ENCODE results near the gene YPEL2. TPM values are rescaled to one million over a fixed set of nuclear protein-coding genes. Genes with fewer than 3 reads are reported as not detected.
"Not testable (repeated sequence)": the region's sequence is repeated elsewhere in the genome, so short reads cannot be mapped to it uniquely, and the experiment has no call there.

Gene YPEL2, protein sequence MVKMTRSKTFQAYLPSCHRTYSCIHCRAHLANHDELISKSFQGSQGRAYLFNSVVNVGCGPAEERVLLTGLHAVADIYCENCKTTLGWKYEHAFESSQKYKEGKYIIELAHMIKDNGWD
- 7.0 TPM for total RNA-seq
- 10.6 TPM for polyA plus RNA-seq
- long read RNA-seq, donor 1: 0 reads
- long read RNA-seq, donor 2: 0 reads
- long read RNA-seq, donor 3, full-length matches to known transcripts: 1 of 1 reads
- long read RNA-seq, donor 3, partial matches to known transcripts: 0 of 1 reads
- long read RNA-seq, donor 3, other reads (novel, unspliced or antisense): 0 of 1 reads
- long read RNA-seq, donor 4, full-length matches to known transcripts: 1 of 1 reads
- long read RNA-seq, donor 4, partial matches to known transcripts: 0 of 1 reads
- long read RNA-seq, donor 4, other reads (novel, unspliced or antisense): 0 of 1 reads
- long read RNA-seq, donor 5, full-length matches to known transcripts: 2 of 25 reads
- long read RNA-seq, donor 5, partial matches to known transcripts: 23 of 25 reads
- long read RNA-seq, donor 5, other reads (novel, unspliced or antisense): 0 of 25 reads
- long read RNA-seq, donor 6, full-length matches to known transcripts: 3 of 3 reads
- long read RNA-seq, donor 6, partial matches to known transcripts: 0 of 3 reads
- long read RNA-seq, donor 6, other reads (novel, unspliced or antisense): 0 of 3 reads
- long read RNA-seq, donor 7, full-length matches to known transcripts: 3 of 3 reads
- long read RNA-seq, donor 7, partial matches to known transcripts: 0 of 3 reads
- long read RNA-seq, donor 7, other reads (novel, unspliced or antisense): 0 of 3 reads
- long read RNA-seq, donor 8, full-length matches to known transcripts: 1 of 1 reads
- long read RNA-seq, donor 8, partial matches to known transcripts: 0 of 1 reads
- long read RNA-seq, donor 8, other reads (novel, unspliced or antisense): 0 of 1 reads
- long read RNA-seq, donor 9, full-length matches to known transcripts: 3 of 3 reads
- long read RNA-seq, donor 9, partial matches to known transcripts: 0 of 3 reads
- long read RNA-seq, donor 9, other reads (novel, unspliced or antisense): 0 of 3 reads
- long read RNA-seq, donor 10, partial matches to known transcripts: 0 of 1 reads
- long read RNA-seq, donor 10, other reads (novel, unspliced or antisense): 0 of 1 reads

DNA sequence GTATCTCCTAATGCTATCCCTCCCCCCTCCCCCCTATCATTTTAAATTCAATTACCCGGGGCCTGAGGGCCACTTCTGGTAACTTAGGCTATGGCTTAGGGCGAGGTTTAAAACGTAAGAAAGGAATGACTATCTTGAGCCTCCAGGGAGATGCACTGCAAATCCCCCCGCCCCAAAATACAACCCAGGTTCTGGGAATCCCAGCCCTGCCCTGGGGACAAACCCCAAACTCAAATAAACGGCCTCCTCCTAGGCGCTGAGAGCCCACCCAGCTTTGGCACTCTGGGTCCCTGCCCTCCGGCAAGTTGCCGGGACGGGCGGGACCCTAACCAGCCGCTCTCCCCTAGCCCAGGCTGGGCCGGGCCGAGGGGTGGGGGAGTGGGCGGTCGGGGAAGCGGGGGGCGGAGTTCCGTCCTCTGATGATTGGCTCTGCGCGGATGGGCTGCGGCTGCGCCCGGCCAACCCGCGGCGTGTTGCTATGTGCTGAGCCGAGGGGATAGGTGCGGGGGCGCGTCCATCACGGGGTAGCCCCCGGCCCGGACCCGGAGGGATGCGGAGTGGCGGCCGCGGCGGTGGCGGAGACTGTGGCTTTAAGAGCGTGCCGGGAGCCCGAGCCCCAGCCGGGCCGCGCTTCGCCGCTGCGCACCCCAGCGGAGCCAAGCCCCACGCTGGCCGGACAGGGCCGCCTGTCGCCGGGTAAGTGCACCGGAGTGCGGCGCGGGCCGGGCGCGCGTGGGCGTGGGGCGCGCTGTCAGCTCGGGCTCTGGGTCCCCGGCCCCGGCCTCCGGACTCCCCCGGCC, at the start of gene YPEL2:
YPEL2 (plus strand) TSS at position 527 of the 800 bp plus-strand sequence. CDS start 21,755 bp downstream, outside the sequence.
- H3K4me1 ChIP-seq (ENCODE audit: control insufficient read depth in 2 of 2, insufficient read depth in 2 of 2, low read length in 2 of 2): peaks cover 10 to 41% of the 10 kb centered on the region in 2 donors
- peak; percentile 68 to 95 (median 84) for DNase-seq (ENCODE audit: low read depth in 6 of 9, low spot score in 9 of 9)
- H3K36me3 ChIP-seq (ENCODE audit: control insufficient read depth in 2 of 2, insufficient read depth in 2 of 2, low read length in 1 of 2): no peaks in the 10 kb centered on the region
- H3K9me3 ChIP-seq (ENCODE audit: control insufficient read depth in 2 of 2, insufficient read depth in 1 of 2, low read length in 1 of 2): no peaks in the 10 kb centered on the region
- WGBS: 1% methylated on average over 71 of the region's 71 CpGs
- peak within 1 kb of the TSS; percentile 58 to 97 for H3K4me3 ChIP-seq (ENCODE audit: low read length in 2 of 2)
- peak within 1 kb of the TSS; percentile 5 to 88 for H3K27ac ChIP-seq (ENCODE audit: low read depth in 1 of 2, low read length in 1 of 2)
- H3K27me3 ChIP-seq (ENCODE audit: control insufficient read depth in 2 of 2, insufficient read depth in 1 of 2, low read length in 1 of 2): peaks cover 0 to 12% of the 10 kb centered on the region in 2 donors

DNA sequence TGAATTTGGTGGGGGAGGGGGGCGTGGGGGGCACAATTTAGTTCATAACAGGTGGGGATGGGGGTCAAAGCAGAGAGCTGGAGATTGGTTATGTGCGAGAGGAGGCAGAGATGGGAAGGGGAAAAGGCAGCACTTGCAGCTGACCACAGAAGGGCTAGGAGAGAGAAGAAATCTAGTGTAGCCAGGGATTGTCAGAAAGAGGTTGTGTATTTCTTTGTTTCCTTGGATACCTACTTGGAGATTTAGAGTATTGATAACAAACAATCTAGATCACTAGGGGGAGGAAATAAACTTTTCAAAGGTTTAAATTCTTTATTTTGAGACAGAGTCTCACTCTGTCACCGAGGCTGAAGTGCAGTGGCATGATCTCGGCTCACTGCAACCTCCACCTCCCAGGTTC, 47.1 kb upstream of the YPEL2 start:
- Histone ChIP-seq H3K4me1 (ENCODE audit: control insufficient read depth in 2 of 2, insufficient read depth in 2 of 2, low read length in 2 of 2) (peaks cover 0 to 6% of the 10 kb centered on the region in 2 donors), H3K4me3 (ENCODE audit: low read length in 2 of 2) (no peak overlapping the region), H3K9me3 (ENCODE audit: control insufficient read depth in 2 of 2, insufficient read depth in 1 of 2, low read length in 1 of 2) (no peaks in the 10 kb centered on the region), H3K36me3 (ENCODE audit: control insufficient read depth in 2 of 2, insufficient read depth in 2 of 2, low read length in 1 of 2) (no peaks in the 10 kb centered on the region), H3K27me3 (ENCODE audit: control insufficient read depth in 2 of 2, insufficient read depth in 1 of 2, low read length in 1 of 2) (no peaks in the 10 kb centered on the region), H3K27ac (ENCODE audit: low read depth in 1 of 2, low read length in 1 of 2) (no peak overlapping the region)
- DNase-seq (ENCODE audit: low read depth in 6 of 9, low spot score in 9 of 9): no peak
- WGBS: 94% methylated on average over 4 of the region's 4 CpGs

DNA sequence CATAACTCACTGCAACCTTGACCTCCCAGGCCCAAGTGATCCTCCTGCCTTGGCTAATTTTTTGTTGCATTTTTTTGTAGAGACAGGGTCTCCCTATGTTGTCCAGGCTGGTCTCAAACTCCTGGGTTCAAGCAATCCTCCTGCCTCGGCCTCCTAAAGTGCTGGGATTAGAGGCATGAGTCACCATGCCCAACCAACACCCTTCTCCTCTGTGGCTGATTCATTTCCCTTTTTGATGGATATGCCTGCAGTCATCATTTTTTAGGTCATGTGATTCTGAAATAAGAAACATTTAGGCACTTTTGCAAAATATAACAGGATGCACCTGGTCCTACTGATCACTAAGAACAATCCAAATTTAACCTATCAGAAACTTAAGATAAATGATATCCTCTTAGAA, 44.0 kb upstream of the YPEL2 start:
- H3K4me3 ChIP-seq (ENCODE audit: low read length in 2 of 2): no peak overlapping the region
- peak in 1 of 9 donors; percentile 33 for DNase-seq (ENCODE audit: low read depth in 6 of 9, low spot score in 9 of 9)
- H3K27me3 ChIP-seq (ENCODE audit: control insufficient read depth in 2 of 2, insufficient read depth in 1 of 2, low read length in 1 of 2): no peaks in the 10 kb centered on the region
- H3K9me3 ChIP-seq (ENCODE audit: control insufficient read depth in 2 of 2, insufficient read depth in 1 of 2, low read length in 1 of 2): no peaks in the 10 kb centered on the region
- WGBS: 7% methylated on average over 1 of the region's 1 CpG
- H3K4me1 ChIP-seq (ENCODE audit: control insufficient read depth in 2 of 2, insufficient read depth in 2 of 2, low read length in 2 of 2): peaks cover 0 to 6% of the 10 kb centered on the region in 2 donors
- peak overlapping the region in 1 of 2 donors; percentile 51 for H3K27ac ChIP-seq (ENCODE audit: low read depth in 1 of 2, low read length in 1 of 2)
- no peaks in the 10 kb centered on the region for H3K36me3 ChIP-seq (ENCODE audit: control insufficient read depth in 2 of 2, insufficient read depth in 2 of 2, low read length in 1 of 2)

DNA sequence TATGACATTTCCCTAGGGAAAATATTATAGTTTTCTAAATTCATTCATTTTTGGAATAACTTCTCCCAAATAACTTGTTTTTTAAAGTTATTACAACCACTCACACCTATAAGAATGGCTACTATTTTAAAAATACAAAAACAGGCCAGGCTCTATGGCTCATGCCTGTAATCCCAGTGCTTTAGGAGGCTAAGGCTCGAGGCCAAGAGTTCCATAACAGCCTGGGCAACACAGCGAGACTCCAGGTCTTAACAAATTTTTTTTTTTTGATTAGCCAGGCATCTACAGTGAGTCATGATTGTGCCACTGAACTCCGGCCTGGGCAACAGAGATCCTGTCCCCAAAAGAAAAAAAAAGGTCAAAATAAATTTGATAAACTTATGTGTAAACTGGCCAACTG, 43.6 kb upstream of the YPEL2 start:
- no peak for DNase-seq (ENCODE audit: low read depth in 6 of 9, low spot score in 9 of 9)
- H3K4me1 ChIP-seq (ENCODE audit: control insufficient read depth in 2 of 2, insufficient read depth in 2 of 2, low read length in 2 of 2): peaks cover 0 to 6% of the 10 kb centered on the region in 2 donors
- H3K27ac ChIP-seq (ENCODE audit: low read depth in 1 of 2, low read length in 1 of 2): peak overlapping the region in 1 of 2 donors; percentile 51
- H3K36me3 ChIP-seq (ENCODE audit: control insufficient read depth in 2 of 2, insufficient read depth in 2 of 2, low read length in 1 of 2): no peaks in the 10 kb centered on the region
- no peak overlapping the region for H3K4me3 ChIP-seq (ENCODE audit: low read length in 2 of 2)
- H3K9me3 ChIP-seq (ENCODE audit: control insufficient read depth in 2 of 2, insufficient read depth in 1 of 2, low read length in 1 of 2): no peaks in the 10 kb centered on the region
- 87% methylated on average over 3 of the region's 3 CpGs for WGBS
- no peaks in the 10 kb centered on the region for H3K27me3 ChIP-seq (ENCODE audit: control insufficient read depth in 2 of 2, insufficient read depth in 1 of 2, low read length in 1 of 2)

DNA sequence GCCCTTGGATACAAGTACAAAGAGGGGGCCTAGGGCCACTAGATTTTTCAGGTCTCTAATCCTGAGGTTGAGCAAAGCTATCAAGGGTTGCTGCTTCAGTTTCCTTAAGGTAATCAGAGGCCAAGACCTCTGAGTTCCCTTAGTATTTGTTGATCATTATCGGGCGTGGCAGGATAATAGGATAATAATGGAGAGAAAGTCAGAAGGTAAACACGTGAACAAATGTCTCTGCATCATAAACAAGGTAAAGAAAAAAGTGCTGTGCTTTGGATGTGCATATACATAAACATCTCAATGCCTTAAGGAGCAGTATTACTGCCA, 41.5 kb upstream of the YPEL2 start:
- peaks cover 0 to 6% of the 10 kb centered on the region in 2 donors for H3K4me1 ChIP-seq (ENCODE audit: control insufficient read depth in 2 of 2, insufficient read depth in 2 of 2, low read length in 2 of 2)
- WGBS: 87% methylated on average over 3 of the region's 3 CpGs
- DNase-seq (ENCODE audit: low read depth in 6 of 9, low spot score in 9 of 9): no peak
- H3K9me3 ChIP-seq (ENCODE audit: control insufficient read depth in 2 of 2, insufficient read depth in 1 of 2, low read length in 1 of 2): no peaks in the 10 kb centered on the region
- H3K27me3 ChIP-seq (ENCODE audit: control insufficient read depth in 2 of 2, insufficient read depth in 1 of 2, low read length in 1 of 2): no peaks in the 10 kb centered on the region
- no peaks in the 10 kb centered on the region for H3K36me3 ChIP-seq (ENCODE audit: control insufficient read depth in 2 of 2, insufficient read depth in 2 of 2, low read length in 1 of 2)
- H3K27ac ChIP-seq (ENCODE audit: low read depth in 1 of 2, low read length in 1 of 2): no peak overlapping the region
- no peak overlapping the region for H3K4me3 ChIP-seq (ENCODE audit: low read length in 2 of 2)

DNA sequence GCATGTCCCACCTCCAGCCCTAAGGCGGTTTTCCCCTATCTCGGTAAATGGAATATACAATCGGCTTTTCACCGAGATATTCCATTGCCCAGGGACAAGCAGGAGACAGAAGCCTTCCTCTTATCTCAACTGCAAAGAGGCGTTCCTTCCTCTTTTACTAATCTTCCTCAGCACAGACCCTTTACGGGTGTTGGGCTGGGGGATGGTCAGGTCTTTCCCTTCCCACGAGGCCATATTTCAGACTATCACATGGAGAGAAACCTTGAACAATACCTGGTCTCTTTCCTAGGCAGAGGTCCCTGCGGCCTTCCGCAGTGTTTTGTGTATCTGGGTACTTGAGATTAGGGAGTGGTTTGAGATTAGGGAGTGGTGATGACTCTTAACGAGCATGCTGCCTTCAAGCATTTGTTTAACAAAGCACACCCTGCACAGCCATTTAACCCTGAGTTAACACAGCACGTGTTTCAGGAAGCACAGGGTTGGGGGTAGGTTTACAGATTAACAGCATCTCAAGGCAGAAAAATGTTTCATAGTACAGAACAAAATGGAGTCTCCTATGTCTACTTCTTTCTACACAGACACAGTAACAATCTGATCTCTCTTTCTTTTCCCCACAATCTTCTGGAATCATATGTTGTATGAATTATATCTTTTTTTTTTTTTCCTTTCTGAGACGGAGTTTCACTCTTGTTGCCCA, 41.0 kb upstream of the YPEL2 start:
- not testable (repeated sequence) for H3K27ac ChIP-seq (ENCODE audit: low read depth in 1 of 2, low read length in 1 of 2); DNase-seq (ENCODE audit: low read depth in 6 of 9, low spot score in 9 of 9); H3K4me3 ChIP-seq (ENCODE audit: low read length in 2 of 2); H3K36me3 ChIP-seq (ENCODE audit: control insufficient read depth in 2 of 2, insufficient read depth in 2 of 2, low read length in 1 of 2); H3K9me3 ChIP-seq (ENCODE audit: control insufficient read depth in 2 of 2, insufficient read depth in 1 of 2, low read length in 1 of 2); H3K4me1 ChIP-seq (ENCODE audit: control insufficient read depth in 2 of 2, insufficient read depth in 2 of 2, low read length in 2 of 2); H3K27me3 ChIP-seq (ENCODE audit: control insufficient read depth in 2 of 2, insufficient read depth in 1 of 2, low read length in 1 of 2)
- WGBS: 30% methylated on average over 12 of the region's 12 CpGs

DNA sequence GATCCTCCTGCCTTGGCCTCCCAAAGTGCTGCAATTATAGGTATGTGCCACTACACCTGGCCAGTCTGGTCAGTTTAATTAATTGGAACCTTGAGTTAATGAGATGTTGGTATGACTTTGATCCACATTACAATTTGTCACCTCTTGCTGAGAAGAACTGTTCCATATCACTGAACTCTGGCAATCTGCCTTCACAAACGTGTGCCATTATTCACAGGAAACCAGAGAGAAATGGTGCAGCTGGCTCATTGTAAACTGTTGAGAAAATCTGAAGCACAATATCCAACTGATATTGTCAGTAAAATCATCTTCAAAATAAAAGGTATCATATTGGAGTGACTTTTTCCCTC, 39.3 kb upstream of the YPEL2 start:
- WGBS: 44% methylated on average over 1 of the region's 1 CpG
- Histone ChIP-seq H3K27me3 (ENCODE audit: control insufficient read depth in 2 of 2, insufficient read depth in 1 of 2, low read length in 1 of 2) (no peaks in the 10 kb centered on the region), H3K4me3 (ENCODE audit: low read length in 2 of 2) (no peak overlapping the region), H3K36me3 (ENCODE audit: control insufficient read depth in 2 of 2, insufficient read depth in 2 of 2, low read length in 1 of 2) (no peaks in the 10 kb centered on the region), H3K27ac (ENCODE audit: low read depth in 1 of 2, low read length in 1 of 2) (no peak overlapping the region), H3K4me1 (ENCODE audit: control insufficient read depth in 2 of 2, insufficient read depth in 2 of 2, low read length in 2 of 2) (peaks cover 0 to 6% of the 10 kb centered on the region in 2 donors), H3K9me3 (ENCODE audit: control insufficient read depth in 2 of 2, insufficient read depth in 1 of 2, low read length in 1 of 2) (no peaks in the 10 kb centered on the region)
- no peak for DNase-seq (ENCODE audit: low read depth in 6 of 9, low spot score in 9 of 9)

DNA sequence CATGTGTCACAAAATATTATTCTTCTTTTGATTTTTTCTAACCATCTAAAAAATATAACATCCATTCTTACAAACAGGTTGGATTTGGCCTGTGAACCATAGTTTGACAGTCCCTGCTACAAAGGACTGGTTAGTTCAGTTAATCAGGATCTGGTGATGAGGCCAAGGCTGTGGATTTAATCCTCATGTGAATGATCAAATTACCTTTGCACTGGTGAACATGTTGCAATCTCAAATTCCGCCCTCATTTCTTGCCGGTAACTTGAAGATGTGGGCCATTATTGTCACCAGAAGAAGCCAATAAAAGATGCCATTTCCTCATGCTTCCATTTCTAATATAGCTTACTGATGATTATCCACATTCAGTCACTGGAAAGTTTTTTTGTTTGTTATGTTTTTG, 35.3 kb upstream of the YPEL2 start:
- Histone ChIP-seq H3K4me3 (ENCODE audit: low read length in 2 of 2) (no peak overlapping the region), H3K36me3 (ENCODE audit: control insufficient read depth in 2 of 2, insufficient read depth in 2 of 2, low read length in 1 of 2) (no peaks in the 10 kb centered on the region), H3K9me3 (ENCODE audit: control insufficient read depth in 2 of 2, insufficient read depth in 1 of 2, low read length in 1 of 2) (no peaks in the 10 kb centered on the region), H3K27ac (ENCODE audit: low read depth in 1 of 2, low read length in 1 of 2) (no peak overlapping the region), H3K27me3 (ENCODE audit: control insufficient read depth in 2 of 2, insufficient read depth in 1 of 2, low read length in 1 of 2) (no peaks in the 10 kb centered on the region), H3K4me1 (ENCODE audit: control insufficient read depth in 2 of 2, insufficient read depth in 2 of 2, low read length in 2 of 2) (no peaks in the 10 kb centered on the region)
- no peak for DNase-seq (ENCODE audit: low read depth in 6 of 9, low spot score in 9 of 9)
- 94% methylated on average over 2 of the region's 2 CpGs for WGBS

All from thymus (tissue), 14 donors.